ENCODE data around the gene RNF17.
"Not testable (repeated sequence)": the region's sequence is repeated elsewhere in the genome, so short reads cannot be mapped to it uniquely, and the experiment has no call there.

RNF17 gene

GRCh38 chr13:24763596-24764275, at the start of gene RNF17:
Gene RNF17, plus strand, starts transcription at chr13:24764169. Its CDS starts 35 bp downstream, at chr13:24764204.
- in situ Hi-C loops (cut with HindIII; ENCODE audit: low pct_unique_long_range_greater_than_20kb, low sequenced_read_pairs): no loop called here
- no peak for DNase-seq (ENCODE audit: low read depth in 1 of 2, low spot score in 1 of 2)
- TF ChIP-seq JUND (IDR thresholded peaks at IDR 0.05; ENCODE audit: low read depth): no peak

- no peak for DNase-seq (ENCODE audit: low read depth in 1 of 2, low spot score in 1 of 2)
- in situ Hi-C loops (cut with HindIII; ENCODE audit: low pct_unique_long_range_greater_than_20kb, low sequenced_read_pairs): no loop called here
Measured at GRCh38 chr13:24716011-24716410, 48.0 kb upstream of the RNF17 start.

GRCh38 chr13:24716446-24716845, 47.5 kb upstream of the RNF17 start:
- in situ Hi-C loops (cut with HindIII; ENCODE audit: low pct_unique_long_range_greater_than_20kb, low sequenced_read_pairs): no loop called here
- no peak for TF ChIP-seq JUND (IDR thresholded peaks at IDR 0.05; ENCODE audit: low read depth)
- no peak for DNase-seq (ENCODE audit: low read depth in 1 of 2, low spot score in 1 of 2)

More at GRCh38 chr13:24716011-24716410, 48.0 kb upstream of the RNF17 start:
- TF ChIP-seq JUND (IDR thresholded peaks at IDR 0.05; ENCODE audit: low read depth): no peak

GRCh38 chr13:24717217-24717616, 46.8 kb upstream of the RNF17 start:
- DNase-seq (ENCODE audit: low read depth in 1 of 2, low spot score in 1 of 2): no peak
- no peak for TF ChIP-seq JUND (IDR thresholded peaks at IDR 0.05; ENCODE audit: low read depth)
- in situ Hi-C loops (cut with HindIII; ENCODE audit: low pct_unique_long_range_greater_than_20kb, low sequenced_read_pairs): no loop called here

- no peak for DNase-seq (ENCODE audit: low read depth in 1 of 2, low spot score in 1 of 2)
- no peak for TF ChIP-seq JUND (IDR thresholded peaks at IDR 0.05; ENCODE audit: low read depth)
- in situ Hi-C loops (cut with HindIII; ENCODE audit: low pct_unique_long_range_greater_than_20kb, low sequenced_read_pairs): no loop called here
Measured at GRCh38 chr13:24718192-24718965, 45.6 kb upstream of the RNF17 start.

GRCh38 chr13:24719139-24719538, 44.8 kb upstream of the RNF17 start:
- DNase-seq (ENCODE audit: low read depth in 1 of 2, low spot score in 1 of 2): no peak
- in situ Hi-C loops (cut with HindIII; ENCODE audit: low pct_unique_long_range_greater_than_20kb, low sequenced_read_pairs): no loop called here
- TF ChIP-seq JUND (IDR thresholded peaks at IDR 0.05; ENCODE audit: low read depth): no peak

GRCh38 chr13:24723206-24723605, 40.8 kb upstream of the RNF17 start:
- DNase-seq (ENCODE audit: low read depth in 1 of 2, low spot score in 1 of 2): no peak
- TF ChIP-seq JUND (IDR thresholded peaks at IDR 0.05; ENCODE audit: low read depth): no peak
- in situ Hi-C loops (cut with HindIII; ENCODE audit: low pct_unique_long_range_greater_than_20kb, low sequenced_read_pairs): no loop called here

- no peak for TF ChIP-seq JUND (IDR thresholded peaks at IDR 0.05; ENCODE audit: low read depth)
- no peak for DNase-seq (ENCODE audit: low read depth in 1 of 2, low spot score in 1 of 2)
- in situ Hi-C loops (cut with HindIII; ENCODE audit: low pct_unique_long_range_greater_than_20kb, low sequenced_read_pairs): no loop called here
Measured at GRCh38 chr13:24724714-24725113, 39.3 kb upstream of the RNF17 start.

GRCh38 chr13:24725379-24725778, 38.6 kb upstream of the RNF17 start:
- no peak for DNase-seq (ENCODE audit: low read depth in 1 of 2, low spot score in 1 of 2)
- TF ChIP-seq JUND (IDR thresholded peaks at IDR 0.05; ENCODE audit: low read depth): no peak
- in situ Hi-C loops (cut with HindIII; ENCODE audit: low pct_unique_long_range_greater_than_20kb, low sequenced_read_pairs): no loop called here

- peak; percentile 81 to 86 for DNase-seq (ENCODE audit: low read depth in 1 of 2, low spot score in 1 of 2)
- TF ChIP-seq JUND (IDR thresholded peaks at IDR 0.05; ENCODE audit: low read depth): no peak
- in situ Hi-C loops (cut with HindIII; ENCODE audit: low pct_unique_long_range_greater_than_20kb, low sequenced_read_pairs): no loop called here
Measured at GRCh38 chr13:24727731-24728601, 36.0 kb upstream of the RNF17 start.

GRCh38 chr13:24730873-24731567, 32.9 kb upstream of the RNF17 start:
- in situ Hi-C loops (cut with HindIII; ENCODE audit: low pct_unique_long_range_greater_than_20kb, low sequenced_read_pairs); DNase-seq (ENCODE audit: low read depth in 1 of 2, low spot score in 1 of 2): not testable (repeated sequence)

GRCh38 chr13:24734950-24735349, 29.0 kb upstream of the RNF17 start:
- in situ Hi-C loops (cut with HindIII; ENCODE audit: low pct_unique_long_range_greater_than_20kb, low sequenced_read_pairs): no loop called here
- DNase-seq (ENCODE audit: low read depth in 1 of 2, low spot score in 1 of 2): no peak
- TF ChIP-seq JUND (IDR thresholded peaks at IDR 0.05; ENCODE audit: low read depth): no peak

Data from T47D (cell line).